NCI-H2081 (cell line): ENCODE results near the gene MEGF8.
"Not testable (repeated sequence)": the region's sequence is repeated elsewhere in the genome, so short reads cannot be mapped to it uniquely, and the experiment has no call there.

Experiments
- DNase-seq, 2 experiments: peaks; one replicate each; lab custom pipeline; 2025; lab: John Stamatoyannopoulos, UW

The MEGF8 gene

GRCh38 chr19:42309686-42310085 is 15.7 kb upstream of the MEGF8 start:
- no peak for DNase-seq

GRCh38 chr19:42311657-42312056 is 13.8 kb upstream of the MEGF8 start:
- DNase-seq: no peak

GRCh38 chr19:42312370-42312769 is 13.1 kb upstream of the MEGF8 start:
- no peak for DNase-seq

GRCh38 chr19:42313096-42313839 is 12.2 kb upstream of the MEGF8 start, which contains the start of gene TMEM145:
Gene TMEM145 (plus strand): TSS chr19:42313309. CDS start chr19:42313377, 68 bp downstream.
- DNase-seq: peak; percentile 50 to 64

- DNase-seq: no peak
Measured at GRCh38 chr19:42313840-42314755, 11.3 kb upstream of the MEGF8 start.

GRCh38 chr19:42315024-42315423 is 10.4 kb upstream of the MEGF8 start:
- DNase-seq: no peak

- no peak for DNase-seq
Measured at GRCh38 chr19:42316223-42317211, 8.9 kb upstream of the MEGF8 start.

- no peak for DNase-seq
Measured at GRCh38 chr19:42317535-42317934, 7.9 kb upstream of the MEGF8 start.

GRCh38 chr19:42322305-42322704 is 3.1 kb upstream of the MEGF8 start:
- no peak for DNase-seq

- no peak for DNase-seq
Measured at GRCh38 chr19:42323473-42323851, 2.0 kb upstream of the MEGF8 start.

GRCh38 chr19:42323852-42324654 is 1.4 kb upstream of the MEGF8 start:
- DNase-seq: no peak

- DNase-seq: no peak
Measured at GRCh38 chr19:42324655-42325307, 654 bp upstream of the MEGF8 start.

GRCh38 chr19:42325896-42326771 is 699 bp downstream of the MEGF8 start:
- DNase-seq: no peak

GRCh38 chr19:42326969-42327368 is 1.5 kb downstream of the MEGF8 start:
- no peak for DNase-seq

GRCh38 chr19:42327381-42327780 is 1.9 kb downstream of the MEGF8 start:
- DNase-seq: no peak

GRCh38 chr19:42328106-42328505 is 2.7 kb downstream of the MEGF8 start:
- DNase-seq: no peak

GRCh38 chr19:42328854-42329253 is 3.4 kb downstream of the MEGF8 start:
- DNase-seq: no peak

- no peak for DNase-seq
Measured at GRCh38 chr19:42330241-42330711, 4.8 kb downstream of the MEGF8 start.

- not testable (repeated sequence) for DNase-seq
Measured at GRCh38 chr19:42331333-42331732, 5.9 kb downstream of the MEGF8 start.
